BE2C (cell line): ENCODE data around the gene MBNL1.

Experiments
- DNase-seq: peaks from one replicate; pipeline ENCODE4 v3.0.0-alpha.2; 2020
- H3K27me3 ChIP-seq: fragments of 250-450 bp; sonication (Bioruptor Pico); 2 replicates; pipeline ENCODE4 v1.5.1; 2020; ENCODE audit warnings: mild to moderate bottlenecking
- H3K36me3 ChIP-seq: fragments of 250-450 bp; sonication (Bioruptor Pico); 2 replicates; pipeline ENCODE4 v1.5.1; 2020; ENCODE audit warnings: mild to moderate bottlenecking
- H3K4me1 ChIP-seq: fragments of 250-450 bp; sonication (Bioruptor Pico); 2 replicates; pipeline ENCODE4 v1.5.1; 2020
- H3K4me3 ChIP-seq: 2 replicates; pipeline ENCODE4 v1.5.1; 2011; ENCODE audit warnings: low read depth, low read length
- H3K9me3 ChIP-seq: fragments of 250-450 bp; sonication (Bioruptor Pico); 2 replicates; pipeline ENCODE4 v1.5.1; 2020
- TF ChIP-seq, protein P1 (sequence below): IDR thresholded peaks from 2 replicates; pipeline ENCODE4 v1.5.1; 2012; ENCODE audit warnings: mild to moderate bottlenecking, low read depth, low read length

MBNL1 gene

DNA sequence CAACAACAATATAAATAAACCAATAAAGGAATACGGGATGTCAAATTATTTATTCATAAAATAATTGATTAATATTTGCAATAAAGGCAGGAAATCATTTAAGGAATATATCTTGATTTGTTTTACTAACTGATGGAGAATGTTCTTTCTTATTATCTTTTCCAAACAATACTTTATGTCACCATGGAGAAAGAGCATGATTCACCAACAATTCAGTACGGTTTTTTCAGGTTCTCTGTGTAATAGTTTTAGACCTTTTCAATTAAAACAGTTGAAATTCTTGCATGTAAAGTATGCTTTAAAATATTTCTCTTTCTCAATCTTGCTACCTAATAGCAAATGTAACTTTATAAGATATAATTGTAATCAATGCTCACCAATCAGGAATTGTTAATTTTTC lies 41.7 kb upstream of the MBNL1 start:
- Histone ChIP-seq H3K4me3 (no peak overlapping the region), H3K9me3 (no peaks in the 10 kb centered on the region), H3K36me3 (no peaks in the 10 kb centered on the region), H3K4me1 (no peaks in the 10 kb centered on the region), H3K27me3 (no peaks in the 10 kb centered on the region)
- DNase-seq: no peak
- TF ChIP-seq, protein P1, sequence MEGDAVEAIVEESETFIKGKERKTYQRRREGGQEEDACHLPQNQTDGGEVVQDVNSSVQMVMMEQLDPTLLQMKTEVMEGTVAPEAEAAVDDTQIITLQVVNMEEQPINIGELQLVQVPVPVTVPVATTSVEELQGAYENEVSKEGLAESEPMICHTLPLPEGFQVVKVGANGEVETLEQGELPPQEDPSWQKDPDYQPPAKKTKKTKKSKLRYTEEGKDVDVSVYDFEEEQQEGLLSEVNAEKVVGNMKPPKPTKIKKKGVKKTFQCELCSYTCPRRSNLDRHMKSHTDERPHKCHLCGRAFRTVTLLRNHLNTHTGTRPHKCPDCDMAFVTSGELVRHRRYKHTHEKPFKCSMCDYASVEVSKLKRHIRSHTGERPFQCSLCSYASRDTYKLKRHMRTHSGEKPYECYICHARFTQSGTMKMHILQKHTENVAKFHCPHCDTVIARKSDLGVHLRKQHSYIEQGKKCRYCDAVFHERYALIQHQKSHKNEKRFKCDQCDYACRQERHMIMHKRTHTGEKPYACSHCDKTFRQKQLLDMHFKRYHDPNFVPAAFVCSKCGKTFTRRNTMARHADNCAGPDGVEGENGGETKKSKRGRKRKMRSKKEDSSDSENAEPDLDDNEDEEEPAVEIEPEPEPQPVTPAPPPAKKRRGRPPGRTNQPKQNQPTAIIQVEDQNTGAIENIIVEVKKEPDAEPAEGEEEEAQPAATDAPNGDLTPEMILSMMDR: no peak

DNA sequence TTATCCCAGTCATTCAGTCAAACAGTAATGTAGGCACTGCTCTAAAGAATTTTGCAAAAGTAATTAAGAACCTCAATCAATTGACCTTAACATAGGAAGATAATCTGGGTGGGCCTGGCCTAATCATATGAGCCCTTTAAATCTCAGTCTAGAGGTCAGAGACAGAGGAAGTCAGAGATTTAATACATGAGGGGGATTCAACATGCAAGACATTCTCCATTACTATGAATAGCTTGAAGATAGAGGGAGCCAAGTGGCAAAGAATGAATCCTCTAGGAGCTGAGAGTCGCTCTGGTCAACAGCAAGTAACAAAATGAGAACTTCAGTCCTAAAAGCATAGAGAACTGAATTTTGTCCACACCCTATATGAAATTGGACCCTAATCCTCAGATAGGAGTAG lies 39.0 kb upstream of the MBNL1 start:
- DNase-seq: no peak
- Histone ChIP-seq H3K36me3 (no peaks in the 10 kb centered on the region), H3K4me3 (no peak overlapping the region), H3K9me3 (no peaks in the 10 kb centered on the region), H3K4me1 (no peaks in the 10 kb centered on the region), H3K27me3 (no peaks in the 10 kb centered on the region)
- TF ChIP-seq, protein P1: no peak

DNA sequence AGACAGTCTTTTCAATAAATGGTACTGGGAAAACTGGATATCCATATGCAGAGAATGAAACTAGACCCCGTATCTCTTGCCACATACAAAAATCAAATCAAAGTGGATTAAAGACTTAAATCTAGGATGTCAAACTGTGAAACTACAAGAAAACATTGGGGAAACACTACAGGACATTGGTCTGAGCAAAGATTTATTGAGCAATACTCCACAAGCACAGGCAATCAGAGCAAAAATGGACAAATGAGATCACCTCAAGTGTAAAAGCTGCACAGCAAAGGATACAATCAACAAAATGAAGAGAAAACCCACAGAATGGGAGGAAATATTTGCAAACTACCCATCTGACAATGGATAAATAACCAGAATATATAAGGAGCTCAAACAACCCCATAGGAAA lies 38.4 kb upstream of the MBNL1 start:
- no peaks in the 10 kb centered on the region for H3K4me1 ChIP-seq
- H3K27me3 ChIP-seq: no peaks in the 10 kb centered on the region
- no peaks in the 10 kb centered on the region for H3K9me3 ChIP-seq
- TF ChIP-seq, protein P1: no peak
- H3K4me3 ChIP-seq: no peak overlapping the region
- no peak for DNase-seq
- no peaks in the 10 kb centered on the region for H3K36me3 ChIP-seq

DNA sequence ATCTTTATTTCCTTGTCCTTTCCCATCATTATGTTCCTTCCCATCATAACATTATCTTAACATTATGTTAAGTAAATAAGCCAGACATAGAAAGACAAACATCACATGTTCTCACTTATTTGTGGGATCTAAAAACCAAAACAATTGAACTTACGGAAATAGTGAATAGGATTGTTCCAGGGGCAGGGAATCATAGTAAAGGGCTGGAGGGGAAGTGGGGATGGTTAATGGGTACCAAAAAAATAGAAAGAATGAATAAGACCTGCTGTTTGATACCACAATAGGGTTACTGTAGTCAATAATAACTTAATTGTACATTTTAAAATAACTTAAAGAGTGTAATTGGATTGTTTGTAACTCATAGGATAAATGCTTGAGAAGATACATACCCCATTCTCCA lies 36.7 kb upstream of the MBNL1 start:
- Histone ChIP-seq H3K27me3 (no peaks in the 10 kb centered on the region), H3K4me3 (no peak overlapping the region), H3K9me3 (no peaks in the 10 kb centered on the region), H3K36me3 (no peaks in the 10 kb centered on the region), H3K4me1 (peaks cover 2% of the 10 kb centered on the region; the same call in 1 of the 2 replicates)
- DNase-seq: no peak
- TF ChIP-seq, protein P1: no peak

DNA sequence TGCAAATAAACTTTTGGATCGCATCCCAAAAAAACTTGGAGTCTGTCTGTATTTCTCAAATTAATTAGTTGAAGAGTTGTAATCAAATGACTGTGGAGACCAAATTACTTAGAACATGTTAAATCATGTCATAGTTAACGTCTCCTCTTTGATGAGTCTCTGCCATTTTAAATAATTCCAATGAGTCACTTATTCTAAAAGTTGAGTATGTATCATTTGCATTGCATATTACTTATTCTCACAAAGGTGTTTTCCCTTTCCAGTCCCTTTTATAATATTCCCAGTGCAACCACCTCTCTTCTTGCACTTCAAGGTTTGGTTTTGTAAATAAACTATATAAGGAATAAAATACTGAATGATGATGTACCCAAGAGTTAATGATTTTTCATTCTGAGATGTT lies 36.0 kb upstream of the MBNL1 start:
- H3K4me3 ChIP-seq: no peak overlapping the region
- H3K4me1 ChIP-seq: peaks cover 2% of the 10 kb centered on the region; the same call in 1 of the 2 replicates
- no peaks in the 10 kb centered on the region for H3K9me3 ChIP-seq
- no peak for DNase-seq
- no peaks in the 10 kb centered on the region for H3K36me3 ChIP-seq
- TF ChIP-seq, protein P1: no peak
- H3K27me3 ChIP-seq: no peaks in the 10 kb centered on the region

DNA sequence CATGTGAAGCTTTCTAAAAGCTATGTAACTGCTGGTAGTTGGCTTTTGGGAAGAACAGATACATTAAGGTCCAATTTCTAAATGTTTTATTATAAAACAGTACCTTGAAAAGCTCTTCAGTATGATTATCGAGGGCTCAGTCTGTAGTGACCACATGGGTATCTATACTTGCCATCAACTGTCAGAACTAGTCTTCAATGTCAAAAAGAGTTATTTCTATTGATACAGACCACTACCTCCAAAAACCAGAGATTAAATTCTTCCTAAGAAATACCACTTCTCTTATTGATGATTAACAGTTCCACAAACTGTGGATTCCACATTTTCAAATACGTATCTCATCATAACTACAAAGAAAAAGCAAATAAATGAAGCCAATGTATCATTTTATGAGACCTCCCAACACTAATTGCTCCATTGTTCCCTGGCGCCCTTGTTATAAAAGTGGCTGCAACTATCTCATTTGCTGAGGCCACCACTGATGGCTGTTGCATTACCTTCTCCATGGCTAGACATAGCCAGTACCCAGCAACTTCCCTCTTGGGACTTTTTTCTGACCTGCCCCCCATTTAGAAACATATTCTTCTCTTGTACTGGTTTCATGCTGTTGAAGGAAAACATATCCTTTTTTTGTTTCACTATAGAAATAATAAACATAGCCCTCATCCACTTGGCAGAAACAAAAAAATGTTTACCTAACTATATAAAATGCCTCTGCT lies 33.9 kb upstream of the MBNL1 start:
- H3K4me3 ChIP-seq: no peak overlapping the region
- H3K27me3 ChIP-seq: no peaks in the 10 kb centered on the region
- no peak for DNase-seq
- peaks cover 2% of the 10 kb centered on the region; the same call in 1 of the 2 replicates for H3K4me1 ChIP-seq
- H3K36me3 ChIP-seq: no peaks in the 10 kb centered on the region
- no peaks in the 10 kb centered on the region for H3K9me3 ChIP-seq
- TF ChIP-seq, protein P1: no peak
